Measurements from ENCODE around the gene MCF2L.

GRCh38 chr13:113088691-113089020 lies 119.6 kb downstream of the MCF2L start:
- TF ChIP-seq, protein P1, sequence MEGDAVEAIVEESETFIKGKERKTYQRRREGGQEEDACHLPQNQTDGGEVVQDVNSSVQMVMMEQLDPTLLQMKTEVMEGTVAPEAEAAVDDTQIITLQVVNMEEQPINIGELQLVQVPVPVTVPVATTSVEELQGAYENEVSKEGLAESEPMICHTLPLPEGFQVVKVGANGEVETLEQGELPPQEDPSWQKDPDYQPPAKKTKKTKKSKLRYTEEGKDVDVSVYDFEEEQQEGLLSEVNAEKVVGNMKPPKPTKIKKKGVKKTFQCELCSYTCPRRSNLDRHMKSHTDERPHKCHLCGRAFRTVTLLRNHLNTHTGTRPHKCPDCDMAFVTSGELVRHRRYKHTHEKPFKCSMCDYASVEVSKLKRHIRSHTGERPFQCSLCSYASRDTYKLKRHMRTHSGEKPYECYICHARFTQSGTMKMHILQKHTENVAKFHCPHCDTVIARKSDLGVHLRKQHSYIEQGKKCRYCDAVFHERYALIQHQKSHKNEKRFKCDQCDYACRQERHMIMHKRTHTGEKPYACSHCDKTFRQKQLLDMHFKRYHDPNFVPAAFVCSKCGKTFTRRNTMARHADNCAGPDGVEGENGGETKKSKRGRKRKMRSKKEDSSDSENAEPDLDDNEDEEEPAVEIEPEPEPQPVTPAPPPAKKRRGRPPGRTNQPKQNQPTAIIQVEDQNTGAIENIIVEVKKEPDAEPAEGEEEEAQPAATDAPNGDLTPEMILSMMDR (IDR thresholded peaks at IDR 0.05), result no peak
- TF ChIP-seq POLR2A (IDR thresholded peaks at IDR 0.05; ENCODE audit: low read length), result no peak
- TF ChIP-seq, protein P2, sequence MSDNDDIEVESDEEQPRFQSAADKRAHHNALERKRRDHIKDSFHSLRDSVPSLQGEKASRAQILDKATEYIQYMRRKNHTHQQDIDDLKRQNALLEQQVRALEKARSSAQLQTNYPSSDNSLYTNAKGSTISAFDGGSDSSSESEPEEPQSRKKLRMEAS (IDR thresholded peaks at IDR 0.05), result no peak
- TF ChIP-seq NR3C1 (IDR thresholded peaks at IDR 0.05), result no peak
- no peak for TF ChIP-seq TP53 (CRISPR knock-in tag; IDR thresholded peaks at IDR 0.05)
- no peak for TF ChIP-seq EP300 (IDR thresholded peaks at IDR 0.05)
- no peak for TF ChIP-seq SMC3 (IDR thresholded peaks at IDR 0.05)
- TF ChIP-seq HDAC2 (IDR thresholded peaks at IDR 0.05), result no peak
- TF ChIP-seq REST (IDR thresholded peaks at IDR 0.05), result no peak
- no peak for TF ChIP-seq KDM5A (IDR thresholded peaks at IDR 0.05)
- TF ChIP-seq RFX5 (IDR thresholded peaks at IDR 0.05), result no peak
- no peak for TF ChIP-seq BHLHE40 (IDR thresholded peaks at IDR 0.05; ENCODE audit: low read depth, low read length)

Measured in A549 (cell line).